K562 (cell line): ENCODE data around the gene CSNK1G2. TPM values are rescaled to one million over a fixed set of nuclear protein-coding genes. Genes with fewer than 3 reads are reported as not detected.
A peak's percentile ranks its signal among the peaks of the same experiment; 100 is the strongest.

Source experiments
- ARID4B ChIP-seq: sonication (generic); formaldehyde crosslinking; IDR thresholded peaks from 2 replicates; pipeline ENCODE4 v1.8.0; 2022; ENCODE audit warnings: mild to moderate bottlenecking, missing genetic modification reagents
- ASH1L ChIP-seq: fragments of 450-650 bp; IDR thresholded peaks from 2 replicates; pipeline ENCODE4 v1.6.1; 2018; ENCODE audit warnings: borderline replicate concordance, mild to moderate bottlenecking, low read depth; ENCODE audit not compliant: partially characterized antibody
- CTCF ChIP-seq, 3 experiments: IDR thresholded peaks in 2 of 3; conservative IDR thresholded peaks in 1 of 3; 2 replicates each; pipeline ENCODE4 v1.5.1; 2011 to 2012; ENCODE audit warnings: low read length in 3 of 3, mild to moderate bottlenecking in 3 of 3, control low read depth in 2 of 3, improper control_type of control experiment in 1 of 3, inconsistent platforms in 1 of 3, low read depth in 1 of 3, mixed read lengths in 1 of 3, moderate library complexity in 1 of 3; ENCODE audit not compliant: insufficient read depth in 2 of 3
- DEAF1 ChIP-seq: fragments of 450-650 bp; formaldehyde crosslinking; IDR thresholded peaks from 2 replicates; pipeline ENCODE4 v1.4.0; 2020; ENCODE audit warnings: mild to moderate bottlenecking, moderate library complexity
- E2F8 ChIP-seq: fragments of 450-650 bp; IDR thresholded peaks from 2 replicates; pipeline ENCODE4 v1.7.1; 2018; ENCODE audit warnings: mild to moderate bottlenecking, low read depth; ENCODE audit not compliant: partially characterized antibody
- HDAC1 ChIP-seq, 2 experiments: fragments of 450-650 bp; IDR thresholded peaks; 2 replicates each; pipeline ENCODE4 v1.6.1; 2016 to 2017; ENCODE audit warnings: inconsistent platforms in 1 of 2, mild to moderate bottlenecking in 1 of 2, moderate library complexity in 1 of 2
- POLR2A ChIP-seq: fragments of 450-650 bp; conservative IDR thresholded peaks from 2 replicates; pipeline ENCODE4 v1.6.1; 2016
- RAD21 ChIP-seq, 2 experiments: fragments of 250-450 bp in 1 of 2; fragments of 450-650 bp in 1 of 2; sonication (Bioruptor Pico) in 1 of 2; formaldehyde crosslinking in 1 of 2; IDR thresholded peaks in 1 of 2; conservative IDR thresholded peaks in 1 of 2; 2 replicates each; pipeline versions ENCODE4 v1.4.0 to v1.8.0; 2020 to 2022; ENCODE audit warnings: mild to moderate bottlenecking in 2 of 2, moderate library complexity in 1 of 2
- SIN3B ChIP-seq: fragments of 450-650 bp; IDR thresholded peaks from 2 replicates; pipeline ENCODE4 v1.6.1; 2017; ENCODE audit warnings: low read depth, mild to moderate bottlenecking, moderate library complexity
- STAG1 ChIP-seq: sonication (generic); formaldehyde crosslinking; IDR thresholded peaks from 2 replicates; pipeline ENCODE4 v1.5.0; 2020; ENCODE audit warnings: missing genetic modification reagents, borderline replicate concordance
- VEZF1 ChIP-seq: fragments of 200-800 bp; sonication (Bioruptor generic); IDR thresholded peaks from 2 replicates; pipeline ENCODE4 v1.6.1; 2017; ENCODE audit warnings: missing genetic modification characterization, missing compliant biosample characterization
- XRCC5 ChIP-seq: fragments of 200-400 bp; formaldehyde crosslinking; IDR thresholded peaks from 2 replicates; pipeline ENCODE4 v1.6.1; 2017; ENCODE audit warnings: low read depth, mild to moderate bottlenecking, low read length
- ZNF324 ChIP-seq: fragments of 250-450 bp; sonication (Bioruptor Pico); IDR thresholded peaks from 2 replicates; pipeline ENCODE4 v1.4.0; 2020; ENCODE audit warnings: mild to moderate bottlenecking
- ZNF766 ChIP-seq: fragments of 200-800 bp; sonication (Bioruptor generic); conservative IDR thresholded peaks from 2 replicates; pipeline ENCODE4 v1.6.1; 2016; ENCODE audit warnings: missing genetic modification characterization, missing compliant biosample characterization
- polyA plus RNA-seq, 8 experiments: library from polyadenylated mRNA; depleted of rRNA in 4 of 8; stranded (reverse) in 5 of 8; unstranded in 3 of 8; fragments of >200 nt; fragmentation: Nextera tagmentation in 2 of 8; fragmentation: Illumina TruSeq in 1 of 8; extraction: Ambion mirVana in 2 of 8; extraction: Trizol in 1 of 8; gene quantifications; 2 replicates each; pipeline versions ENCODE4 v1.2.1 to v1.2.3, GENCODE V29; 2011 to 2014; ENCODE audit warnings: inconsistent platforms in 1 of 8, missing spikeins in 1 of 8
- total RNA-seq, 7 experiments: library from RNA; depleted of rRNA in 6 of 7; stranded (reverse); fragments of >200 nt in 6 of 7; fragmentation: Illumina TruSeq in 2 of 7; extraction: Trizol in 2 of 7; gene quantifications; 2 replicates each; pipeline versions ENCODE4 v1.2.1 to v1.2.3, GENCODE V29; 2011 to 2021; ENCODE audit warnings: low replicate concordance in 1 of 7

CSNK1G2 gene
- total and polyA plus RNA-seq, 9 of the 15 experiments (the other 6 are each of a cell fraction or from before 2014, with no cell fraction given), result 0.48 to 119 (median 49.5) TPM

- TF ChIP-seq E2F8 (peak; percentile 32), RAD21 (CRISPR knock-in tag; conservative IDR thresholded peaks at IDR 0.05 in 1 of 2, IDR thresholded peaks at IDR 0.05 in 1 of 2) (peak; percentile 77 to 85), HDAC1 (IDR thresholded peaks at IDR 0.05) (no peak), ARID4B (CRISPR knock-in tag) (peak; percentile 48; the same call in 1 of the 2 replicates), ZNF766 (peak; percentile 73), ASH1L (no peak), XRCC5 (no peak), ZNF324 (CRISPR knock-in tag) (no peak), POLR2A (no peak), SIN3B (0 out of 2 replicates have a peak, but pooled peaks have one; percentile 19), STAG1 (CRISPR knock-in tag) (peak; percentile 63), CTCF (IDR thresholded peaks at IDR 0.05 in 2 of 3, conservative IDR thresholded peaks at IDR 0.05 in 1 of 3; ENCODE audit: insufficient read depth in 2 of 3, low read depth in 1 of 3, low read length in 3 of 3) (peak; percentile 86 to 93 (median 88)), DEAF1 (CRISPR knock-in tag) (peak; percentile 69), VEZF1 (CRISPR knock-in tag) (peak; percentile 53)
Observed at GRCh38 chr19:1929021-1929742, 11.8 kb upstream of the CSNK1G2 start (continued).
